Measurements from ENCODE around the gene TBC1D5.
"Not testable (repeated sequence)": the region's sequence is repeated elsewhere in the genome, so short reads cannot be mapped to it uniquely, and the experiment has no call there.

Gene TBC1D5

GRCh38 chr3:17714473-17714872 is 28.0 kb downstream of the TBC1D5 start:
- DNase-seq (ENCODE audit: low read depth in 2 of 2, low spot score in 1 of 2), result no peak

- no peak for DNase-seq (ENCODE audit: low read depth in 2 of 2, low spot score in 1 of 2)
Measured at GRCh38 chr3:17709236-17709810, 33.1 kb downstream of the TBC1D5 start.

- DNase-seq (ENCODE audit: low read depth in 2 of 2, low spot score in 1 of 2), result no peak
Measured at GRCh38 chr3:17707813-17708543, 34.5 kb downstream of the TBC1D5 start.

GRCh38 chr3:17705991-17706390 is 36.4 kb downstream of the TBC1D5 start:
- not testable (repeated sequence) for DNase-seq (ENCODE audit: low read depth in 2 of 2, low spot score in 1 of 2)

- DNase-seq (ENCODE audit: low read depth in 2 of 2, low spot score in 1 of 2), result not testable (repeated sequence)
Measured at GRCh38 chr3:17699815-17700214, 42.6 kb downstream of the TBC1D5 start.

- DNase-seq (ENCODE audit: low read depth in 2 of 2, low spot score in 1 of 2), result not testable (repeated sequence)
Measured at GRCh38 chr3:17695665-17696064, 46.8 kb downstream of the TBC1D5 start.

- not testable (repeated sequence) for DNase-seq (ENCODE audit: low read depth in 2 of 2, low spot score in 1 of 2)
Measured at GRCh38 chr3:17693670-17693999, 48.8 kb downstream of the TBC1D5 start.

- not testable (repeated sequence) for DNase-seq (ENCODE audit: low read depth in 2 of 2, low spot score in 1 of 2)
Measured at GRCh38 chr3:17692846-17693669, 49.4 kb downstream of the TBC1D5 start.

- no peak for DNase-seq (ENCODE audit: low read depth in 2 of 2, low spot score in 1 of 2)
Measured at GRCh38 chr3:17687566-17687965, 54.9 kb downstream of the TBC1D5 start.

- no peak for DNase-seq (ENCODE audit: low read depth in 2 of 2, low spot score in 1 of 2)
Measured at GRCh38 chr3:17686613-17687012, 55.8 kb downstream of the TBC1D5 start.

GRCh38 chr3:17683542-17684207 is 58.8 kb downstream of the TBC1D5 start:
- no peak for DNase-seq (ENCODE audit: low read depth in 2 of 2, low spot score in 1 of 2)

GRCh38 chr3:17680530-17680929 is 61.9 kb downstream of the TBC1D5 start:
- no peak for DNase-seq (ENCODE audit: low read depth in 2 of 2, low spot score in 1 of 2)

GRCh38 chr3:17678116-17678741 is 64.2 kb downstream of the TBC1D5 start:
- DNase-seq (ENCODE audit: low read depth in 2 of 2, low spot score in 1 of 2), result no peak

- DNase-seq (ENCODE audit: low read depth in 2 of 2, low spot score in 1 of 2), result no peak
Measured at GRCh38 chr3:17674082-17674686, 68.2 kb downstream of the TBC1D5 start.

GRCh38 chr3:17672506-17672905 is 69.9 kb downstream of the TBC1D5 start:
- DNase-seq (ENCODE audit: low read depth in 2 of 2, low spot score in 1 of 2), result no peak

- no peak for DNase-seq (ENCODE audit: low read depth in 2 of 2, low spot score in 1 of 2)
Measured at GRCh38 chr3:17670749-17671148, 71.7 kb downstream of the TBC1D5 start.

GRCh38 chr3:17664923-17665322 is 77.5 kb downstream of the TBC1D5 start:
- no peak for DNase-seq (ENCODE audit: low read depth in 2 of 2, low spot score in 1 of 2)

GRCh38 chr3:17656264-17656663 is 86.2 kb downstream of the TBC1D5 start:
- DNase-seq (ENCODE audit: low read depth in 2 of 2, low spot score in 1 of 2), result no peak

- no peak for DNase-seq (ENCODE audit: low read depth in 2 of 2, low spot score in 1 of 2)
Measured at GRCh38 chr3:17655743-17656142, 86.7 kb downstream of the TBC1D5 start.

GRCh38 chr3:17649748-17650147 is 92.7 kb downstream of the TBC1D5 start:
- DNase-seq (ENCODE audit: low read depth in 2 of 2, low spot score in 1 of 2), result not testable (repeated sequence)
